HepG2 (cell line): ENCODE data around the gene MYL3. TPM values are rescaled to one million over a fixed set of nuclear protein-coding genes. Genes with fewer than 3 reads are reported as not detected.

ENCODE experiments used
- ATF6 ChIP-seq: sonication (generic); formaldehyde crosslinking; conservative IDR thresholded peaks from 2 replicates; pipeline ENCODE4 v1.4.0; 2020; ENCODE audit warnings: missing genetic modification reagents
- MED13 ChIP-seq: sonication (generic); formaldehyde crosslinking; IDR thresholded peaks from 2 replicates; pipeline ENCODE4 v1.5.0; 2020; ENCODE audit warnings: missing genetic modification reagents
- NR2C2 ChIP-seq: sonication (generic); formaldehyde crosslinking; IDR thresholded peaks from 2 replicates; pipeline ENCODE4 v1.4.0; 2020; ENCODE audit warnings: missing genetic modification reagents, mild to moderate bottlenecking, moderate library complexity, borderline replicate concordance
- PLSCR1 ChIP-seq: sonication (generic); formaldehyde crosslinking; IDR thresholded peaks from 2 replicates; pipeline ENCODE4 v1.5.0; 2020; ENCODE audit warnings: missing genetic modification reagents, mild to moderate bottlenecking, borderline replicate concordance
- RORA ChIP-seq: sonication (generic); formaldehyde crosslinking; IDR thresholded peaks from 2 replicates; pipeline ENCODE4 v1.5.0; 2020; ENCODE audit warnings: mild to moderate bottlenecking, missing genetic modification reagents, moderate library complexity
- USF2 ChIP-seq, 2 experiments: sonication (generic) in 1 of 2; formaldehyde crosslinking in 1 of 2; IDR thresholded peaks; 2 replicates each; pipeline versions ENCODE4 v1.5.1 to v1.6.1; 2011 to 2020; ENCODE audit warnings: borderline replicate concordance in 1 of 2, low read depth in 1 of 2, low read length in 1 of 2, mild to moderate bottlenecking in 1 of 2, missing genetic modification reagents in 1 of 2, moderate library complexity in 1 of 2
- ZNF350 ChIP-seq: sonication (generic); formaldehyde crosslinking; IDR thresholded peaks from 2 replicates; pipeline ENCODE4 v1.4.0; 2020; ENCODE audit warnings: mild to moderate bottlenecking, low read depth, missing genetic modification reagents, borderline replicate concordance
- polyA plus RNA-seq, 8 experiments: library from polyadenylated mRNA; depleted of rRNA in 3 of 8; stranded (reverse) in 7 of 8; unstranded in 1 of 8; fragments of >200 nt; fragmentation: Illumina TruSeq in 4 of 8; extraction: Trizol in 4 of 8; gene quantifications; 2 replicates each; pipeline versions ENCODE4 v1.2.1 to v1.2.3, GENCODE V29; 2011 to 2016; ENCODE audit warnings: low read depth in 4 of 8, missing spikeins in 1 of 8, mixed read lengths in 1 of 8; ENCODE audit not compliant: insufficient read depth in 1 of 8
- total RNA-seq, 5 experiments: library from RNA; depleted of rRNA; stranded (reverse); fragments of >200 nt; fragmentation: Illumina TruSeq; extraction: Trizol; gene quantifications; 2 replicates each; pipeline ENCODE4 v1.2.3, GENCODE V29; 2016; ENCODE audit warnings: low read depth in 1 of 5
- TF ChIP-seq, protein P1 (sequence below), 2 experiments: fragments of 450-650 bp in 1 of 2; sonication (generic) in 1 of 2; formaldehyde crosslinking in 1 of 2; IDR thresholded peaks; 2 replicates each; pipeline versions ENCODE4 v1.6.1 to v1.8.0; 2016 to 2022; ENCODE audit warnings: antibody characterized with exemption in 1 of 2, mild to moderate bottlenecking in 1 of 2, missing genetic modification reagents in 1 of 2

MYL3 gene
- total and polyA plus RNA-seq, 2 of the 13 experiments (the other 11 are each of a cell fraction or from before 2014, with no cell fraction given) = not detected

DNA sequence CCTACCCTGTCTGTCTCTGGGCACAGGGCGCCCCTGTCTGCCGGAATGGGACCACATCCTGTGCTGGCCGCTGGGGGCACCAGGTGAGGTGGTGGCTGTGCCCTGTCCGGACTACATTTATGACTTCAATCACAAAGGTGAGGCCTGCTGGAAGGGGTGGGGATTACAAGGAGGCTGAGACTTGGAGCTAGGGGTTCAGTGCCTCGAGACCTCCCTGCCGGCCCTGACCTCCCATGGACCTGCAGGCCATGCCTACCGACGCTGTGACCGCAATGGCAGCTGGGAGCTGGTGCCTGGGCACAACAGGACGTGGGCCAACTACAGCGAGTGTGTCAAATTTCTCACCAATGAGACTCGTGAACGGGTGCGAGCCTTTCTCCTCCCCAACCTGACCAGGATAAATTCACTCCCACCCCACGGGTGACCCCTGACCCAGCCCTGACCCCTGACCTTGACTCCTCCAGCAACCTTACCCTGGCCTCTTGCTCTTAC is 34.6 kb upstream of the MYL3 start (continued):
- TF ChIP-seq ZNF350 (CRISPR knock-in tag) = no peak
- TF ChIP-seq MED13 = no peak
- TF ChIP-seq, protein P1, sequence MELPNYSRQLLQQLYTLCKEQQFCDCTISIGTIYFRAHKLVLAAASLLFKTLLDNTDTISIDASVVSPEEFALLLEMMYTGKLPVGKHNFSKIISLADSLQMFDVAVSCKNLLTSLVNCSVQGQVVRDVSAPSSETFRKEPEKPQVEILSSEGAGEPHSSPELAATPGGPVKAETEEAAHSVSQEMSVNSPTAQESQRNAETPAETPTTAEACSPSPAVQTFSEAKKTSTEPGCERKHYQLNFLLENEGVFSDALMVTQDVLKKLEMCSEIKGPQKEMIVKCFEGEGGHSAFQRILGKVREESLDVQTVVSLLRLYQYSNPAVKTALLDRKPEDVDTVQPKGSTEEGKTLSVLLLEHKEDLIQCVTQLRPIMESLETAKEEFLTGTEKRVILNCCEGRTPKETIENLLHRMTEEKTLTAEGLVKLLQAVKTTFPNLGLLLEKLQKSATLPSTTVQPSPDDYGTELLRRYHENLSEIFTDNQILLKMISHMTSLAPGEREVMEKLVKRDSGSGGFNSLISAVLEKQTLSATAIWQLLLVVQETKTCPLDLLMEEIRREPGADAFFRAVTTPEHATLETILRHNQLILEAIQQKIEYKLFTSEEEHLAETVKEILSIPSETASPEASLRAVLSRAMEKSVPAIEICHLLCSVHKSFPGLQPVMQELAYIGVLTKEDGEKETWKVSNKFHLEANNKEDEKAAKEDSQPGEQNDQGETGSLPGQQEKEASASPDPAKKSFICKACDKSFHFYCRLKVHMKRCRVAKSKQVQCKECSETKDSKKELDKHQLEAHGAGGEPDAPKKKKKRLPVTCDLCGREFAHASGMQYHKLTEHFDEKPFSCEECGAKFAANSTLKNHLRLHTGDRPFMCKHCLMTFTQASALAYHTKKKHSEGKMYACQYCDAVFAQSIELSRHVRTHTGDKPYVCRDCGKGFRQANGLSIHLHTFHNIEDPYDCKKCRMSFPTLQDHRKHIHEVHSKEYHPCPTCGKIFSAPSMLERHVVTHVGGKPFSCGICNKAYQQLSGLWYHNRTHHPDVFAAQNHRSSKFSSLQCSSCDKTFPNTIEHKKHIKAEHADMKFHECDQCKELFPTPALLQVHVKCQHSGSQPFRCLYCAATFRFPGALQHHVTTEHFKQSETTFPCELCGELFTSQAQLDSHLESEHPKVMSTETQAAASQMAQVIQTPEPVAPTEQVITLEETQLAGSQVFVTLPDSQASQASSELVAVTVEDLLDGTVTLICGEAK (IDR thresholded peaks at IDR 0.05) = no peak
- TF ChIP-seq, protein P1 (CRISPR knock-in tag; IDR thresholded peaks at IDR 0.05) = no peak
- TF ChIP-seq ATF6 = no peak
- TF ChIP-seq NR2C2 = 0 out of 2 replicates have a peak, but pooled peaks have one; percentile 23
- no peak for TF ChIP-seq USF2 (IDR thresholded peaks at IDR 0.05; ENCODE audit: low read depth, low read length)
- no peak for TF ChIP-seq USF2 (CRISPR knock-in tag; IDR thresholded peaks at IDR 0.05; ENCODE audit: borderline replicate concordance)
- no peak for TF ChIP-seq PLSCR1 (CRISPR knock-in tag)
- TF ChIP-seq RORA (CRISPR knock-in tag) = no peak
